Activated CD8-positive, alpha-beta memory T cell treated with anti-CD3 and anti-CD28 coated beads, Interleukin-2, amount 50 U/mL, for 1 hour (primary cell): Measurements from ENCODE around the gene SLC26A11.
"Not testable (repeated sequence)": the region's sequence is repeated elsewhere in the genome, so short reads cannot be mapped to it uniquely, and the experiment has no call there.

Experiments used
- DNase-seq: peaks from one replicate; pipeline ENCODE4 v3.0.0-alpha.2; 2020; ENCODE audit errors: extremely low read depth

SLC26A11 gene

GRCh38 chr17:80262291-80262690 is 42.1 kb downstream of the SLC26A11 start:
- DNase-seq = no peak

- DNase-seq = no peak
These were observed 42.6 kb downstream of the SLC26A11 start for GRCh38 chr17:80262775-80263244.

GRCh38 chr17:80263253-80264204 is 43.3 kb downstream of the SLC26A11 start:
- DNase-seq = peak; percentile 53

- DNase-seq = no peak
These were observed 44.2 kb downstream of the SLC26A11 start for GRCh38 chr17:80264205-80265075.

GRCh38 chr17:80265205-80266068 is 45.2 kb downstream of the SLC26A11 start:
- DNase-seq = no peak

GRCh38 chr17:80267391-80267790 is 47.2 kb downstream of the SLC26A11 start:
- no peak for DNase-seq

GRCh38 chr17:80268427-80268826 is 48.2 kb downstream of the SLC26A11 start:
- no peak for DNase-seq

- no peak for DNase-seq
These were observed 49.2 kb downstream of the SLC26A11 start for GRCh38 chr17:80269405-80269807.

GRCh38 chr17:80270104-80270503 is 49.9 kb downstream of the SLC26A11 start:
- DNase-seq = no peak

GRCh38 chr17:80270836-80271235 is 50.6 kb downstream of the SLC26A11 start:
- DNase-seq = no peak

GRCh38 chr17:80272366-80272765 is 52.1 kb downstream of the SLC26A11 start:
- no peak for DNase-seq

- no peak for DNase-seq
These were observed 54.1 kb downstream of the SLC26A11 start for GRCh38 chr17:80274331-80274730.

- no peak for DNase-seq
These were observed 54.7 kb downstream of the SLC26A11 start for GRCh38 chr17:80274871-80275449.

GRCh38 chr17:80275857-80276256 is 55.6 kb downstream of the SLC26A11 start:
- DNase-seq = not testable (repeated sequence)

- no peak for DNase-seq
These were observed 57.8 kb downstream of the SLC26A11 start for GRCh38 chr17:80277751-80278671.

- DNase-seq = no peak
These were observed 59.7 kb downstream of the SLC26A11 start for GRCh38 chr17:80279895-80280294.

GRCh38 chr17:80281516-80281915 is 61.3 kb downstream of the SLC26A11 start:
- DNase-seq = no peak

GRCh38 chr17:80283116-80283852 is 63.1 kb downstream of the SLC26A11 start:
- no peak for DNase-seq

GRCh38 chr17:80284631-80285030 is 64.4 kb downstream of the SLC26A11 start:
- DNase-seq = no peak
